GM18858 (cell line): ENCODE data around the gene C17orf67.

ENCODE experiments used
- ATAC-seq: cut with Tn5 transposase; IDR thresholded peaks from one replicate; pipeline ENCODE4 v1.9.1; 2021; ENCODE audit not compliant: unreplicated experiment

C17orf67 gene

DNA sequence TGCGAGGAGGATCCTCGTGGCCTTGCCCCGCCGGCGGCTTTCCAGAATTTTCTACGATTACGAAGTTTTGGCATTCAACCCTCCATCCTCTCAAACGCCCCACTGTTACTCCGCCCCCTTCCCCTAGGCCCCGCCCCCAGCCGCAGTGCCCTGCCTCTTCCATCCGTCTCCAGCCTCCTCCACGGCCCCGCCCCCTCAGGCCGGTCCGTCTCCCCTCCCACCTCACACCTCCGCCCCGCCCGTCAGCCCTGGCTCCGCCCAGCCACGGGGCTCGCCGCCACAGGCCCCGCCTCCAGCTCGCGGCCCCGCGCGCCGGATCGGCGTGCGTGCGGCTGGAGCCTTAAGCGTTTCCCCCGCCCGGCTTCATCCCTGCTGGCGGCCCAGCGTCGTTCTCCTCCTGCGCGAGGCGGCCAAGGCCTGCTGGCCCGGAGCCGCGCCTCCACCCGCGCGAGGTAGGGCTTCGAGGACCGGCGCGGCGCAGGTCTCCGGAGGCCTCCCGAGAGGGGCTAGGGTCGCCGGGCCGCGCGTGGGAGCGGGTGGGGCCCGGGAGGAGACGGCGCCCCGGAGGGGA lies at the start of gene C17orf67, which contains the start of gene DGKE:
Gene C17orf67 (minus strand): TSS at position 112 of the 571 bp plus-strand sequence. CDS start 18,110 bp downstream, outside the sequence.
Gene DGKE (plus strand): TSS at position 343 of the 571 bp plus-strand sequence. CDS start 645 bp downstream, outside the sequence.
- peak; percentile 37 for ATAC-seq

GRCh38 chr17:56881685-56882295 lies 48.1 kb upstream of the C17orf67 start:
- no peak for ATAC-seq

DNA sequence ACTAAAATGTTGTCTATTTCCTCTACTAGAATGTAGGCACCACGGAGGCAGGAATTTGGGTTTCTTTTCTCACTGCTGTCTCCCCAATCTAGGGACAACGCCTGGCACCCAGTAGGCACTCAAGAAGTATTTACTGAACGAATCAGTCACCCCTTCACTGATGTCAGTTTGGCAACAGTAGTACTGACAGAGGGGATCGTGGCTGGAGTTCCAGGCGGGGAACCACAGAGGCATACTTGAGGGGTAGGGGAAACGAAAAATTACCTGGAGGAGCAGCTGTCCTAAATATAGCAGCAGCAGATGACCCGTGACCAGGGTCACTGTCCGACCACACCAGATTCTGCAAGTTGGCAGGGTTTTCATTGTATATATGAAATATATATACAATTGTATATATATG lies 46.9 kb upstream of the C17orf67 start:
- ATAC-seq = no peak

DNA sequence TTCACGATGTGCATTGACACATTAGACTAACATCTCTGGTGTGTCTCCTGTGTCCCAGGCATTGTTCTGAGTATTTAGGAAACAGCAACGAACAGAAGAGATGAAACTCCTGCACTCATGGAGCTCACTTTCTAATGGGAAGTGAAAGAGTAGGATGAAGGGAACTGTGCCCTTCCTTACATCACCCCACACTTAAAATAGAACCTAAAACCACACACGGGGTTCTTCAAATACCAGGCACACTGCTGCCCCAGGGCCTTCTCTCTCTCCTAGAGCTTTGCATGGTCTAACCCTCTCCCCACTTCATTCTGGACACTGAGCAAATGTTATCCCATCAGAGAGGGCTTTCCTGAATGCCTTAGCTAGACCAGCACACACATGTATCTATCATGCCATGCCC lies 46.4 kb upstream of the C17orf67 start:
- no peak for ATAC-seq

GRCh38 chr17:56879280-56879679 lies 45.6 kb upstream of the C17orf67 start:
- ATAC-seq = no peak

- no peak for ATAC-seq
These were observed 43.1 kb upstream of the C17orf67 start for GRCh38 chr17:56876766-56877179.

DNA sequence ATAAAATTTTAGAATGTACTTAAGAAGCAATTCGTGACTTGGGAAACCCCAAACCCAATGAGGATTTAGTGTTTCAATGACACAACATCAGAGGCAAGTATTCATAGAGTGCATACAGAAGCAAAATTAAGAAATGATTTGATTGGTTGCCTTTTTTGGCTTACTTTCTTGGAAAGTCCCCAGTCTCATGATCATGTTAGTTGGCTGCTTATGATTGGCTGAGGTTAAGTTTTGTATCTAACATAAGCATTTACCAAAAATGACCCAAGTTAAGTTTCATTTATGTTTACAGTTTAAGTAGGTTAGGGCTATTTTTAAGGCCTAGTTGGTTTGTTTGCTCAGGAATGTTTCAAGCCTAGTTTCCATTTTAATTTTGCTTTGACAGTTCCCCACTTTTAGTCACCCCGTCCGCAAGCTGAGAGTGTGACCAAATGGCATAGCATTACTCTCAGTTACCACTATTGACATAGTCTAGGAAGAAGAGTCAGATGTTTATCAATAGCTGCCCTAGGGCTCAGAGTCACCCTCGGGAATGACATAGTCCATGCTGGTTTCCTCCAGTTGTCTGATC lies 36.4 kb upstream of the C17orf67 start:
- ATAC-seq = peak; percentile 50

DNA sequence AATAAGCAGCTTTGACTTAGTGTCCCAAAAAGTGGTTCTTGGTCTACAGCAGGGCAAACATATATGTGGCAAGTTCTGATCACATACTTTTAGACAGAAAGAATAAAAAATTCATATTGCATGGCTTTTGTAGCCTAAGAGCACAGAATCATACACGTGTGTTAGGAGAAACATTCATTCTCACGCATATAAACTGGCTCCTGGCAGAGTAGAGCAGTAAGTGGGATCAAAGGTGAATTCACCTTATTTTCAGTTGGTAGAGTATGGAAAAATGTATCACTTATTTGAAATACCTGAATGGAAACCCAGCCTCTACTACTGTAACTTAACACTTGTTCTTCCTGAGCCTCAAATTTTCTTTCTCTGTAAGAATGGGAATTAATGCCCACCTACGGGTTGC lies 35.0 kb upstream of the C17orf67 start:
- ATAC-seq = no peak

DNA sequence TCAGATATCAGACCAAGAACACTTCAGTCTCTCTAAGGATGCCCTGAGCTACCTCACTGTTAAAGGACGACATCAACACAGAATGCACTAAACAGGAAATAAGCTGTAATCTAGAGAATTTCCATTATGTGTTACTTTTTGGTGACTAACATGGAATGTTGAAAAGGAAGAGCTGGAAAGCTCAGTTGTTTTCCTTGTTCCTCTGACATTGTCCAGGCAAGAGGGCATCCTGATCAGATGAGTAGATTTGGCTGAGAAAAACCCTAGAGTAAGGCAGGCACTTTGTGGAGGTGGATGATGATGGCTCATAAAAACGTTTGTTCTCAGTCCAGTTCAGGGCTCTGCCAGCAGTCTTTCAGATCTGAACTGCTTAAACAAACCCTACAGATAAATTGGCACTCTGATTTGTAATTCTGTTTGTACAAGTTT lies 34.2 kb upstream of the C17orf67 start:
- no peak for ATAC-seq

DNA sequence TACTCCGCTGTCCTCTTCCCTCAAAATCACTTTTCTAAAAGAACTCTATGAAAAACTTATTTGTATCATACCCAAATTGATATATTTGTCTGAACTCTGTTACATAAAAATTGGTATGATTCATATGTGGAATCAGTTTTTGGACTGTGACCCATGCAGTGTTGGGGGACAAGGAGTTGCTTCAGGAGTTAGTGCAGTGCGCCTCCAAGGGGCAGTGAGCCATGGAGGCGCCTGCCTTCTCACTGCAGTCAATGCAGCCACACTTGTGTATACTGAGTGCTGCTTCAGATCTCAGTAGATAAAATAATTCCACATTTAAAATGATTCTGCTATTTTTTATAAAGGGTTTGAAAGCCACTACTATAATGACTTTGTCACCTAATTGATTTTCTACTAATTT lies 32.8 kb upstream of the C17orf67 start:
- ATAC-seq = no peak

- ATAC-seq = no peak
These were observed 32.4 kb upstream of the C17orf67 start for GRCh38 chr17:56866076-56866475.

GRCh38 chr17:56863974-56864373 lies 30.3 kb upstream of the C17orf67 start:
- no peak for ATAC-seq

DNA sequence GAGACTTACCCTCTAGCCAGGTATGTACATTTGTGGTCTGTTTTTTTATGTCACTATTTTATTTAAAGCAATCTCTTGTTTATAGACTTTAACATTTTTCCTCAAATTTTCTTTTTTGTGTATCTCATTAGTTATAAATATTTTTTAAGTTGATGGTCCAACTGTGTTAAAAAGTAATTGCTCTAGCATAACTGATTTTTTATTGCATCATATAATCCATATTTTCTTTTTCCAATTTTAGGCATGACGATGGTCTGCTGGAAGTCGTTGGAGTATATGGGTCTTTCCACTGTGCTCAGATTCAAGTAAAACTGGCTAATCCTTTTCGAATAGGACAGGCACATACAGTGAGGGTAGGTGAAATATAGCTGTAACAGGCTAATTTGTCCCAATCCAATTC lies 28.2 kb upstream of the C17orf67 start:
- ATAC-seq = no peak

DNA sequence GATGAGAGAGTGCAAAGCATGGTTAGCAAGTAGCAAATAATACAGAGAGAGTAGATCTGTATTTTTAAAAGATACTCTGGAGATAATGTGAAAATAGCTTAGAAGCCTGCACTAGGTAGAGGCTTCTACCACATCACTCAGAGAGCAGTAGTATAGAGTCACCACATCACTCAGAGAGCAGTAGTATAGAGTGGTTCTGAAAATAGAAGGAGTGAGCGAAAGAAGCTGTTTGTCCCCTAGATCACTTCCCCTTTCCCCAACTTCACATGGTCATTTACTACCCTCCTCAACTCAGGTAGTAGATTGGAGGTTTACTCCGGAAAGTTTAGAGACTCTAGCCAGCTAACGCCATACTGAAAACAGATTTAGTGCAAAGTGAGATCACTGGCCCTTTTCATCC lies 17.3 kb upstream of the C17orf67 start:
- no peak for ATAC-seq

DNA sequence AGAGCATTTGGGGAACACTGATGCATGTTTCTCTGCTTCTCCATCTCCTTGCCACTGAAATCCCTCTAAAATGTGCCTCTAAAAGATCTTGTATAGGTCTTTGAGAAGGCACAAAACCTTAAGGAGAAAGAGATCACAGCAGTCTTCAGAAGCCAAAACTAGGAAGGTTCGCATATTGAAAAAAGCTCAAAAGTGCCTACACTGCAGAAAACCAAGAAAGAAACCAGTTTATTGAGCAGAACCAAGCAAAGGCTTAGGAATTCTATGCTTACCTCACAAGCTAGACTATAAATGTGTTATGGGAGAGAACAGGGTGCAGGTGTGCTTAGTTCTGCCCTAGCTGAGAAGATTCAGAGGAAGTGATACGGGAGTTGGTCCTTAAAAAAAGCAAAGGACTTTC lies 16.9 kb upstream of the C17orf67 start:
- ATAC-seq = no peak

DNA sequence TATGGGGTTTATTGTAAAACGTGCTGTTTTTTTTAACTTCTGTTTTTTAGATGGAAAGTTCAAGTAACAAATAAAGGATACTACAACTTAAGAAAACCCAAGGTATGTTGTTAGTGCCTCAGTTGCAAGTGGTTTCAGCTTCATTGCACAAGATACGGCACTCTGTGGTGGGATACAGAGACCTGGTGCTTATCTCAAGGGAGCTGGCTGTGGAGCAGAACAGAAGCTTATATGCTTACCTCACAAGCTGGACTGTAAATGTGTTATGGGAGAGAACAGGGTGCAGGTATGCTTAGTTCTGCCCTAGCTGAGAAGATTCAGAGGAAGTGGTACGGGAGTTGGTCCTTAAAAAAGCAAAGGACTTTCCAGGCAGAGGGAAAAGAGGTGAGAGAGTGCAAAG lies 15.4 kb upstream of the C17orf67 start:
- ATAC-seq = no peak

DNA sequence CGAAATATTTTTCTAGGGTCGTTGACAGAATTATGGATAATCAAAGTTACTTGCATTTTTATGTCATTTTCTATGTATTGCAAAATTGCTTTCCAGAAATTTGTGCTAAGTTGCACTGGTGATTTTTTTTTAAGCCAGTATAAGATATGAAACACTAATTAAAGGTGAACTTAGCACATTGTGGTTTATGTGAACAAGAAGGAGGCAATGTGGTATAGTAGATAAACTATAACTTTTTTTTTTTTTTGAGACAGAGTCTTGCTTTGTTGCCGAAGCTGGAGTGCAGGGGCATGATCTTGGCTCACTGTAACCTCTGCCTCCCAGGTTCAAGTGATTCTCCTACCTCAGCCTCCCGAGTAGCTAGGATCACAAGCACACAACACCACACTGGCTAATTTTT lies 13.4 kb upstream of the C17orf67 start:
- ATAC-seq = no peak

DNA sequence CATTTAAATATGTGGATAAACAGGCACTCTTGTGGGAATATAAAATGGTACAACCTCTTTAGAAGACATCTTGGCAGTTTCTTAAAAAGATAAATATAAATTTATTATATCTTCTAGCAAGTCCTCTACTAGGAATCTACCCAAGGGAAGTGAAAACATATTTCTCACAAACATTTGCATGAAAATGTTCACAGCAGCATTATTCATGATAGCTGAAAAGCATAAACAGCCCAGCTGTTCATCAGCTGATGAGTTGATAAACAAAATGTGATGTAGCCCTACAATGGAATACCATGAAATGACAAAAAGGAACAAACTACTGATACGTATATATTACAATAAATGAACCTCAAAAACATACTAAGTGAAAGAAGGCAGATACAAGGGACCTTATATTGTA lies 12.2 kb upstream of the C17orf67 start:
- ATAC-seq = peak; percentile 46

DNA sequence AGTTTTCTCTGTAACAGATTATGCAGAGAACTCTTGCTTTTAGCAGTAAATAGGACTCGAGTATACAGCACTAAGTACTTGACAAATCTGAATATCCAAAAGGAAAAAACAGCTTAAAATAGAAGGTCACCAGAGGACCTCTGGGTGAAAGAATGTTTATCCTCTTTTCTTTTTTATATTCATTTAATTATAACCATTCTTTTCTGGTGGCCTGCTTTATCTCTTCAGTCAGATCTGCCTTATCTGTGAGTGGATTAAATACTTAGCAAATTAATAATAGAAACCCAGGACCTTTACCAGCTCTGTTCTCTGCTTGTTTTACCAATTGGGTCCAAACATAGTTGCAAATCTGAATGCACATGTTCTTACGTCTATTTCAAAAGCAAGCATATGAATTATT lies 8.9 kb upstream of the C17orf67 start:
- ATAC-seq = no peak

- no peak for ATAC-seq
These were observed 5.0 kb upstream of the C17orf67 start for GRCh38 chr17:56838687-56839086.

DNA sequence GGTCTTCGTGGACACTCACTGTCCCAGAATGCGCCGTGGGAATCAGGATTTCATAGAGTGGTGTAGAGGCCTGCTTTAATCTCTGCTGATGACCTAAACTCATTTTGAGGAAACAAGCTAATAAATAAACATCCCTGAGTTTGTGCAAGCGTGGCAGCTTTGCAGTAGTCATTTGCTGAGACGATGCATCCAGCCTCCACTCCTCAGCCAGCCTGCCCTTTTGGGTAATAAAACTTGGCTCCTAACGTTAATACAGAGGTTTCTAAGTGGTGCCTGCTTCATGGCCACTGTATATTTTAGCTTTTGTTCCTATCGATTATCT lies 1.5 kb upstream of the C17orf67 start:
- ATAC-seq = no peak

DNA sequence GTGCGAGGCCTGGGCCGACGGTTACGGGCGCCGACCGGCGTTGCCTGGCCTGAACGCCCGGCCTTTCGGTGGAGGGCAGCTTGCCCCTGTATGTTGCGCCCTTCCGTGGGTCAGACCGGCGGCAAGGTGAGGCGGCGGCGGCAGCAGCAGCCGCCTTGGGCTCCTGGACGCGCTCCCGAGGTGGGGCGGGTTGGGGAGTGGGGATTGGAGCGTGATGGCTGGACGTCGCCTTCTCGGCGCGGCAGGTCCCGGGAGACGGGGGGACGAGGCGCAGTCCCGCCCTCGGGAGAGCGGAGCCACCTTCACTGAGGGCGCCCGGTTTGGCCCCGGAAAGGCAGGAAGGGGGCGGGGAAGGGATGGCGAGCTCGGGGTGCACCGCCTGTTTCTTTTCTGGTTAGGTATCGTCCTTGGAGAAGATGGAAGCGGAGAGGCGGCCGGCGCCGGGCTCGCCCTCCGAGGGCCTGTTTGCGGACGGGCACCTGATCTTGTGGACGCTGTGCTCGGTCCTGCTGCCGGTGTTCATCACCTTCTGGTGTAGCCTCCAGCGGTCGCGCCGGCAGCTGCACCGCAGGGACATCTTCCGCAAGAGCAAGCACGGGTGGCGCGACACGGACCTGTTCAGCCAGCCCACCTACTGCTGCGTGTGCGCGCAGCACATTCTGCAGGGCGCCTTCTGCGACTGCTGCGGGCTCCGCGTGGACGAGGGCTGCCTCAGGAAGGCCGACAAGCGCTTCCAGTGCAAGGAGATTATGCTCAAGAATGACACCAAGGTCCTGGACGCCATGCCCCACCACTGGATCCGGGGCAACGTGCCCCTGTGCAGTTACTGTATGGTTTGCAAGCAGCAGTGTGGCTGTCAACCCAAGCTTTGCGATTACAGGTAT lies 902 bp upstream of the C17orf67 start:
- peak; percentile 3 for ATAC-seq
